OCI-M2 (cell line): ENCODE data around the gene MED7.

Source experiments
- DNase-seq: peaks from one replicate; lab custom pipeline; 2025; ENCODE audit not compliant: unreplicated experiment; lab: John Stamatoyannopoulos, UW

The MED7 gene

GRCh38 chr5:157107508-157107907 lies 35.2 kb downstream of the MED7 start:
- DNase-seq, result no peak

GRCh38 chr5:157106630-157107461 lies 35.8 kb downstream of the MED7 start:
- DNase-seq, result no peak

GRCh38 chr5:157100140-157100679 lies 42.5 kb downstream of the MED7 start:
- DNase-seq, result no peak

GRCh38 chr5:157088342-157088990 lies 54.2 kb downstream of the MED7 start:
- DNase-seq, result no peak
